Stimulated activated CD4-positive, alpha-beta T cell treated with anti-CD3 and anti-CD28 coated beads, TNF-alpha, amount 100 ng/mL, for 4 hours (primary cell): ENCODE data around the gene SYNE3.

Experiments used
- DNase-seq, 3 experiments: peaks; one replicate each; pipeline ENCODE4 v3.0.0-alpha.2; 2020; ENCODE audit warnings: low read depth in 3 of 3

The SYNE3 gene

GRCh38 chr14:95489214-95490137 is 27.0 kb downstream of the SYNE3 start:
- DNase-seq: no peak

GRCh38 chr14:95488376-95489213 is 27.9 kb downstream of the SYNE3 start:
- DNase-seq: no peak

GRCh38 chr14:95487669-95488084 is 28.8 kb downstream of the SYNE3 start:
- DNase-seq: no peak

GRCh38 chr14:95486875-95487668 is 29.4 kb downstream of the SYNE3 start:
- DNase-seq: no peak

- no peak for DNase-seq
Measured at GRCh38 chr14:95485222-95485819, 31.1 kb downstream of the SYNE3 start.

- no peak for DNase-seq
Measured at GRCh38 chr14:95484296-95484695, 32.2 kb downstream of the SYNE3 start.

- DNase-seq: no peak
Measured at GRCh38 chr14:95483309-95484165, 32.9 kb downstream of the SYNE3 start.

- DNase-seq: no peak
Measured at GRCh38 chr14:95482627-95483308, 33.7 kb downstream of the SYNE3 start.

GRCh38 chr14:95481391-95482022 is 34.9 kb downstream of the SYNE3 start:
- no peak for DNase-seq

GRCh38 chr14:95480887-95481226 is 35.6 kb downstream of the SYNE3 start:
- no peak for DNase-seq

- no peak for DNase-seq
Measured at GRCh38 chr14:95480109-95480886, 36.2 kb downstream of the SYNE3 start.

- no peak for DNase-seq
Measured at GRCh38 chr14:95479494-95479893, 37.0 kb downstream of the SYNE3 start.

- no peak for DNase-seq
Measured at GRCh38 chr14:95478818-95479217, 37.6 kb downstream of the SYNE3 start.

GRCh38 chr14:95478309-95478708 is 38.1 kb downstream of the SYNE3 start:
- no peak for DNase-seq

- no peak for DNase-seq
Measured at GRCh38 chr14:95477411-95478269, 38.8 kb downstream of the SYNE3 start.

GRCh38 chr14:95476747-95477146 is 39.7 kb downstream of the SYNE3 start:
- DNase-seq: no peak

- no peak for DNase-seq
Measured at GRCh38 chr14:95475540-95476240, 40.8 kb downstream of the SYNE3 start.
